ENCODE measurements around the gene NSMF. TPM values are rescaled to one million over a fixed set of nuclear protein-coding genes. Genes with fewer than 3 reads are reported as not detected.
A peak's percentile ranks its signal among the peaks of the same experiment; 100 is the strongest.
"Not testable (repeated sequence)": the region's sequence is repeated elsewhere in the genome, so short reads cannot be mapped to it uniquely, and the experiment has no call there.

Gene NSMF
- total RNA-seq, 2 experiments from 2014 or later, result 57.6 to 60.3 TPM

DNA sequence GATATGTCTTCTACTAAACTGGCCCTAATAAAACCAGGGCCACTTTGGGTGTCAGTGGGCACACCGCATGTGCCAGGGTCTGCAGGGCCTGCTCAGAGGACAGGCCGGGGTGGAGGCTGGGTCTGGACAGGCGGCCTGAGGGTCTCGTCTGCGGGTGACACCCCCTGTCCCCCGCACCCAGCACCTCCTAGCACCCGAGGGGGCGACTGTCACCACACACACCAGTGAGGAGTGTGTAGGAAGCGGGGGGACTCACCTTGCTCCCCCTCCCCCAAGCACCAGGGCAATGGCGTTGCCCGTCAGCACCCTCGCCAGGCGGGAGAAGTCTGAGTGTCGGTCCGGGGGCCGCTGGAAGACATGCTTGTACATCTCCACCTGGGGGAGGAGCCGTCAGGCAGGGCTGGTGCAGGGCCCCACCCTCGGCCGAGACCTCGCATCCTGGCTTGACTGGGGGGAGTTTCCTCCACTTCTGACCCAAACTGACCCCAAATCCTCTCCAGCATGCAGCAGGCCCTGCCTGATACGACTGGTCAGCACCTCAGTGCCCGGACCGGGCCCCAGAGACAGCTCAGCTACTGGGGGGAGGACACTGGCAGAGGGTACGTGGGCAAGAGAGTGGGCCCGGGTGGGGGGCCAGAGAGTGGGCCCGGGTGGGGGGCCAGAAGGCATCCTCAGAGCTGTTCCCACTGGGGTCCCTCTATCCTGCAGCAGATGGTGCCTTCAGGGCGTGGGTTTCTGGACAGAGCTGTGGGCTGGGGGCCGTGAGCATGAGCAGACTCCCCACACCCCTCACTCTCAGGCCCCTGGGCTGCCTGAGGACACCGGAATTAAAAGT lies 18.9 kb upstream of the NSMF start:
- peaks cover 27% of the 10 kb centered on the region for H3K4me1 Mint-ChIP-seq
- POLR2A ChIA-PET, result no interaction called here
- H3K27ac Mint-ChIP-seq, result no peak overlapping the region
- H3K4me3 Mint-ChIP-seq, result no peak overlapping the region
- H3K36me3 Mint-ChIP-seq (ENCODE audit: low read depth), result peaks cover 11% of the 10 kb centered on the region
- no peaks in the 10 kb centered on the region for H3K27me3 Mint-ChIP-seq
- CTCF ChIA-PET, result no interaction called here
- H3K9me3 Mint-ChIP-seq, result peaks cover 21% of the 10 kb centered on the region
- no peak for DNase-seq

DNA sequence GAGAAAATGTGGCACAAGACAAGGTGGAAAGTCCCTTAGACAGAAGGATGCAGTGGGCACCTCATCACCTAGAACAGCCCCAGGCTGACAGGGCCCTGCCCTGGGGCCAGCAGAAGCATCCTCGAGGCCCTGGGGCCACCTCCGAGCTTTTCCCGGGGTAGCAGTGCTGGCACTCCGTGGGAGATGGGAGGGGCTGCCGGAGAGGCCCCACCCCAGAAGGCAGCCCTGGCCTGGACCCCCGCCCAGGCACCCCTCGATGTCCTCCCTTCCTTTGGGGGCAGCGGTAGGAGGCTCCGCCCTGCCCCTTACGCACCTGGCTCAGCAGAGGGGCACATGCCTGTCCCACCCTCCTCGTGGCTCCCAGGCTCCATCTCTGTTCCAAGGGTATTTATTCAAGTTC lies 17.7 kb upstream of the NSMF start:
- CTCF ChIA-PET, result no interaction called here
- H3K4me3 Mint-ChIP-seq, result no peak overlapping the region
- H3K9me3 Mint-ChIP-seq, result peaks cover 24% of the 10 kb centered on the region
- no peak for DNase-seq
- no peak overlapping the region for H3K27ac Mint-ChIP-seq
- H3K4me1 Mint-ChIP-seq, result peaks cover 16% of the 10 kb centered on the region
- peaks cover 14% of the 10 kb centered on the region for H3K36me3 Mint-ChIP-seq (ENCODE audit: low read depth)
- no peaks in the 10 kb centered on the region for H3K27me3 Mint-ChIP-seq
- POLR2A ChIA-PET, result no interaction called here

DNA sequence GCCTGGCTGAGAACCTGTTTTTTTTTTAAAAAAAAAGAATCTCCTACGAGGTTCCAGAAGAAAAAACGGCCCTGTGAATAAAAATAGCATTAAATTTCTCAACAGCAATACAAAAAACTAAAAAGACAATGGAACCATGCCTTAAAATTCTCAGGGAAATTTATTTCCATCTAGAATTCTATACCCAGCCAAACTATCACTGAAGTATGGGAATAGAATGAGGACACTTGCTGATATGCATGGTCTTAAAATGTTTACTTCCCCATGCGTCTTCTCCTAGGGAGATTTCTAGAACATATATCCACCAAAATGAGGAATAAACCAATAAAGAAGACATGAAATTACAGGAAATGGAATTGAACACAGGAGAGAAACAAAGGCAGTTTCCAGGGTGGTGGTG lies 16.5 kb upstream of the NSMF start:
- H3K4me3 Mint-ChIP-seq, result no peak overlapping the region
- H3K36me3 Mint-ChIP-seq (ENCODE audit: low read depth), result peaks cover 14% of the 10 kb centered on the region
- CTCF ChIA-PET, result interaction anchor here (0.6 to 1.0 kb wide), 2 partner anchors 14 to 160 kb away, joined by 3 to 5 read pairs; no protein-coding TSS in a partner anchor
- peaks cover 10% of the 10 kb centered on the region for H3K4me1 Mint-ChIP-seq
- peaks cover 2% of the 10 kb centered on the region for H3K27me3 Mint-ChIP-seq
- peaks cover 27% of the 10 kb centered on the region for H3K9me3 Mint-ChIP-seq
- H3K27ac Mint-ChIP-seq, result no peak overlapping the region
- POLR2A ChIA-PET, result no interaction called here
- DNase-seq, result no peak

DNA sequence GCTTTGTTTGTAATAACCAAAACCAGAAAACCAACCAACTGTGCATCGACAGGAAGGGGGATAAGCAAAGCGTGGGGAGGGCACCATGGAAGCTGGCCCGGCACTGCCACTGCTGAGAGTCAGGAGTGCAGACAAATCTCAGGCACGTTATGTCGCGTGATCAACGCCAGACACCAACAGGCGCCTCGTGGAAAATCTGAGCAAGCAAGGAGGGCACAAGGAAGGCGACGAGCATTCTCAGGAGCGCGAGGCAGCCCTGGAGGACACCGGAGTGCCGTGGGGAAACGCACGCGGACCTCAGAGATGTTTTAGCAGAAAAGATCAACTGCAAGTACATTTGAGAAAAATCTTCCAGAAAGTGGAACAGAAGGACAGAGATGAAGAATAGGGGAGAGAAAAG lies 15.1 kb upstream of the NSMF start:
- DNase-seq, result no peak
- H3K4me3 Mint-ChIP-seq, result no peak overlapping the region
- H3K27ac Mint-ChIP-seq, result peak overlapping the region; percentile 73
- ChIA-PET POLR2A (no interaction called here), CTCF (no interaction called here)
- peaks cover 9% of the 10 kb centered on the region for H3K27me3 Mint-ChIP-seq
- peaks cover 27% of the 10 kb centered on the region for H3K9me3 Mint-ChIP-seq
- H3K4me1 Mint-ChIP-seq, result peaks cover 11% of the 10 kb centered on the region
- H3K36me3 Mint-ChIP-seq (ENCODE audit: low read depth), result peaks cover 14% of the 10 kb centered on the region

DNA sequence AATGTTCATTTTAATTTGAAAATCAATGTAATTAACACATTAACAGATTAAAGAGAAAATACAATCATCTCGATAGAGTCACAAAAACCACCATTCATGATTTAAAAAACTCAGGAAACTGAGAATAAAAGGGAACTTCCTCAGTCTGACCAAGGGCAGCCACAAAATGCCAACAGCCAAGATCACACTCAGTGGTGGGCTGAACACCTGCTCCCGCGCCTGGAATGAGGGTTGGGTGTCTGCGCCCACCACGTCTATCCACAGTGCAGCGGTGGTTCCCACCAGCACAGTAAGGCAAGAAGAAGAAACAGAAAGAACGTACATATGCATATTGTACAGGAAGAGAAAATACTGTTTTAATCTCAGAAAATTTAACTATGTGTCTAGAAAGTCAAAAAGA lies 11.7 kb upstream of the NSMF start:
- H3K36me3 Mint-ChIP-seq (ENCODE audit: low read depth), result peaks cover 14% of the 10 kb centered on the region
- H3K4me1 Mint-ChIP-seq, result peaks cover 11% of the 10 kb centered on the region
- ChIA-PET POLR2A (no interaction called here), CTCF (interaction anchor here (0.5 to 1.2 kb wide), 2 partner anchors 162 to 209 kb away, joined by 3 to 4 read pairs; no protein-coding TSS in a partner anchor)
- DNase-seq, result no peak
- H3K4me3 Mint-ChIP-seq, result no peak overlapping the region
- H3K9me3 Mint-ChIP-seq, result peaks cover 22% of the 10 kb centered on the region
- H3K27ac Mint-ChIP-seq, result no peak overlapping the region
- H3K27me3 Mint-ChIP-seq, result peaks cover 14% of the 10 kb centered on the region

DNA sequence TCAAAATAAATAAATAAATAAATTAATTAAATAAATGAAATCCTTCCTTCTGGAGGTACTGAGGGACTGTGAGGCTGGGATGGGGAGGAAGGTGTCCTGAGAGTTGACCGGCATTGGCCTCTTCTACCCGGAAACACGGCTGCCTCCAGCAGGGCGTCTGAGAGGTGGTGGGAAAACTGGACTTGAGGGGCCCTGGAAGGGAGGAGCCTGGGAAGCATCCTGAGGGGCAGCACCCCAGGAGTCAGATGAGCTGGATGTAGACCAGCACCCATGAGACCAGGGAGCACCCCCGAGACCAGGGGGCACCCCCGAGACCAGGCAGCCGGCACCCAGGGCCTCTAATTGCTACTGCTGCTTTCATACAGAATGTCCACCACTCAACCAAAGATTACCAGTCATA lies 8.8 kb upstream of the NSMF start:
- DNase-seq, result no peak
- Mint-ChIP-seq H3K4me3 (no peak overlapping the region), H3K4me1 (peaks cover 13% of the 10 kb centered on the region), H3K27ac (peak overlapping the region; percentile 36), H3K36me3 (ENCODE audit: low read depth) (peaks cover 3% of the 10 kb centered on the region), H3K27me3 (peaks cover 14% of the 10 kb centered on the region), H3K9me3 (peaks cover 5% of the 10 kb centered on the region)
- CTCF ChIA-PET, result interaction anchor here (1.6 kb wide), 1 partner anchor 23 kb away, joined by 3 read pairs; no protein-coding TSS in a partner anchor
- POLR2A ChIA-PET, result no interaction called here

DNA sequence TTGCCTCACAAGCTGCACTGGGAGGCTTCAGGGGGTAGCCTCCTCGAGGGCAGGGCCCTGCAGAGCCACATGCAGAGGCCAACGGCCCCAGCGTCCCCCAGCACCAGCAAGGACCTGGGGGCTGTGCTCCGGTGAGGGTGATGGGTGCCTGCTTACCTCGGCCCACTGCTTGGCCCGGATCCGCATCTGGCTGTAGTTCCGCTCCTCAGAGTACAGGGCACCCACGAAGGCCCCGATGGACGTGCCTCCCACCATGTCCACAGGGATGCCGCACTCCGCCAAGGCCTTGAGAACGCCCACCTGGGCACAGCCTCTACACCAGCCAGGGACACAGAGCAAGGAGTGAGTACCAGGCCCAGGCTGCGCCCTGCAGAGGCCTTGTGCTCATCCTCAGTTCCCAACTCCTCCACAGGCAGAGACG lies 8.0 kb upstream of the NSMF start:
- peaks cover 15% of the 10 kb centered on the region for H3K4me1 Mint-ChIP-seq
- no peak for DNase-seq
- H3K36me3 Mint-ChIP-seq (ENCODE audit: low read depth), result no peaks in the 10 kb centered on the region
- H3K9me3 Mint-ChIP-seq, result peaks cover 3% of the 10 kb centered on the region
- H3K27me3 Mint-ChIP-seq, result peaks cover 14% of the 10 kb centered on the region
- ChIA-PET POLR2A (no interaction called here), CTCF (no interaction called here)
- peak overlapping the region; percentile 55 for H3K27ac Mint-ChIP-seq
- H3K4me3 Mint-ChIP-seq, result no peak overlapping the region

DNA sequence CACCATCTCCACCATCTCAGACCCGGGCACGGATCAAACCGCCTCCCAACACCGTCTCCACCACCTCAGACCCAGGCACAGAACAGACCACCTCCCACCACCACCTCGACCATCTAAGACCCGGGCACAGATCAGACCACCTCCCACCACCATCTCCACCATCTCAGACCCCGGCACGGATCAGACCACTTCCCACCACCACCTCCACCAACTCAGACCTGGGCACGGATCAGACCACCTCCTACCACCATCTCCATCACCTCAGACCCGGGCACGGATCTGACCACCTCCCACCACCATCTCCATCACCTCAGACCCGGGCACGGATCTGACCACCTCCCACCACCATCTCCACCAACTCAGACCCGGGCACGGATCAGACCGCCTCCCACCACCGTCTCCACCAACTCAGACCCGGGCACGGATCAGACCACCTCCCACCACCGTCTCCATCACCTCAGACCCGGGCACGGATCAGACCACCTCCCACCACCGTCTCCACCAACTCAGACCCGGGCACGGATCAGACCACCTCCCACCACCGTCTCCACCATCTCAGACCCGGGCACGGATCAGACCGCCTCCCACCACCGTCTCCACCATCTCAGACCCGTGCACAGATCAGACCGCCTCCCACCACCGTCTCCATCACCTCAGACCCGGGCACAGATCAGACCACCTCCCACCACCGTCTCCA lies 7.4 kb upstream of the NSMF start:
- DNase-seq; POLR2A ChIA-PET; H3K4me3 Mint-ChIP-seq; CTCF ChIA-PET; H3K36me3 Mint-ChIP-seq (ENCODE audit: low read depth); H3K9me3 Mint-ChIP-seq: not testable (repeated sequence)
- Mint-ChIP-seq H3K4me1 (peaks cover 15% of the 10 kb centered on the region), H3K27me3 (peaks cover 14% of the 10 kb centered on the region), H3K27ac (peak overlapping the region; percentile 55)

DNA sequence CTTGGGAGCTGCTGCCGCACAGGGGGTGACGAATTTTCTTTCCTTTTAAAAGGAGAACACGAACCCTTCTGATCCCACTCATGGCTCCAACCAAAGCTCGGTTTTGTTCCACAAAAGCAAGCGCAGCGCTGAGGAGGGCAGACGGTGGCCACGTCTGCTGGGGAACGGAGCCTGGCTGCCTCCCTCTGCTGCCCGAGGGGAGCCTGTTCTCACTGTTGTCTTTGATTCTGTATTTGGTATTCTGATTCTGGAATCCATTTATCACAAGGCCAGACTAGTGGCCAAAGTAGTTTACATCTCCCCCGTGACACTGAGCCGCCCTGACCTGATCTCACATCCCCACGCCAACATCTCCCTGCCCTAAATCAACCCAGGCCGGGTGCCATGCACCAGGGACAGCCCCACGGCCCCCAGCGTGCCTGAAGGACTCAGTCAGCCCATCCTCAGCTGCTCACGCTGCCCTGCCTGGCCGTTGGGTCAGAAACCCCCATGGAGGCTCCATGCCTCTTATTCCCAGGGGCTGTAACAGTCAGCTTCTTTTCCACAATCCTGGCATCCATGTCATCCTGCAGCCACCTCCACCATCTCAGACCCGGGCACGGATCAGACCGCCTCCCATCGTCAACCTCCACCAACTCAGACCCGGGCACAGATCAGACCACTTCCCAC lies 6.7 kb upstream of the NSMF start:
- POLR2A ChIA-PET, result no interaction called here
- no peak for DNase-seq
- H3K36me3 Mint-ChIP-seq (ENCODE audit: low read depth), result no peaks in the 10 kb centered on the region
- peaks cover 13% of the 10 kb centered on the region for H3K27me3 Mint-ChIP-seq
- H3K4me1 Mint-ChIP-seq, result peaks cover 20% of the 10 kb centered on the region
- no peak overlapping the region for H3K4me3 Mint-ChIP-seq
- H3K9me3 Mint-ChIP-seq, result no peaks in the 10 kb centered on the region
- CTCF ChIA-PET, result no interaction called here
- H3K27ac Mint-ChIP-seq, result no peak overlapping the region

DNA sequence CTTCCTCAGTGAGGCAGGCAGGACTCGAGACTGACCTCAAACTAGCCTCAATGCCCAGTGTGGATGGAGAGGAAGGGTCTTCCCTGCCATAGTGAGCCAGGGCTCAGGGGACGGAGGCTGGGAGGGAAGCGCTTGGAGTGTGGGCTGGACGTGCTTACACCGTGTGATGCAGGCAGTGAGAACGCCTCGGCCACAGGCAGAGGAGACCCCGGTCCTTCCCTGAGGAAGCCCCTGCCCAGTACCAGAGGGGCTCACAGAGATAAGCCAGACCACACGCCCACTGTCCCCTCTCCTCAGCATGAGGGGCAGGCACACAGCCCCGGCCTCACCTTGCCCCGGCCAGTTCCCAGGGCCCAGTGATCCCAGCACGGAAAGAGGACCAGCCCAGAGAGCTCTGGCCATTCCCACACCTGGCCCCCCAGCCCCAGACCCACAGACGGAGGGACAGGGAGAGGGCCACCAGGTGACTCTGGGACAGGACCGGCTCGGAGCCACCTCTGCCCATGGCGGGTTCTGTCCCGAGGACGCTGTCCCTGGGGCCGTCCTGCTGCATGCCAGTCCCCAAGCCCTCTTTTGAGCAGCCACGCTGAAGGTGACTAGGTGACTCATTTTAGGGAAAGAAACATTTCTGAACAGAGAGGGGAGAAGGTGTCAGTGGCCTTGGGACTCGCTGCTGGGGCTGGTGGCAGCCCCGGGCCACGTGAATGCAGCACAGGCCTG lies 6.0 kb upstream of the NSMF start:
- ChIA-PET CTCF (no interaction called here), POLR2A (no interaction called here)
- DNase-seq, result no peak
- no peaks in the 10 kb centered on the region for H3K9me3 Mint-ChIP-seq
- no peak overlapping the region for H3K4me3 Mint-ChIP-seq
- H3K27me3 Mint-ChIP-seq, result peaks cover 9% of the 10 kb centered on the region
- H3K4me1 Mint-ChIP-seq, result peaks cover 21% of the 10 kb centered on the region
- no peaks in the 10 kb centered on the region for H3K36me3 Mint-ChIP-seq (ENCODE audit: low read depth)
- H3K27ac Mint-ChIP-seq, result no peak overlapping the region

DNA sequence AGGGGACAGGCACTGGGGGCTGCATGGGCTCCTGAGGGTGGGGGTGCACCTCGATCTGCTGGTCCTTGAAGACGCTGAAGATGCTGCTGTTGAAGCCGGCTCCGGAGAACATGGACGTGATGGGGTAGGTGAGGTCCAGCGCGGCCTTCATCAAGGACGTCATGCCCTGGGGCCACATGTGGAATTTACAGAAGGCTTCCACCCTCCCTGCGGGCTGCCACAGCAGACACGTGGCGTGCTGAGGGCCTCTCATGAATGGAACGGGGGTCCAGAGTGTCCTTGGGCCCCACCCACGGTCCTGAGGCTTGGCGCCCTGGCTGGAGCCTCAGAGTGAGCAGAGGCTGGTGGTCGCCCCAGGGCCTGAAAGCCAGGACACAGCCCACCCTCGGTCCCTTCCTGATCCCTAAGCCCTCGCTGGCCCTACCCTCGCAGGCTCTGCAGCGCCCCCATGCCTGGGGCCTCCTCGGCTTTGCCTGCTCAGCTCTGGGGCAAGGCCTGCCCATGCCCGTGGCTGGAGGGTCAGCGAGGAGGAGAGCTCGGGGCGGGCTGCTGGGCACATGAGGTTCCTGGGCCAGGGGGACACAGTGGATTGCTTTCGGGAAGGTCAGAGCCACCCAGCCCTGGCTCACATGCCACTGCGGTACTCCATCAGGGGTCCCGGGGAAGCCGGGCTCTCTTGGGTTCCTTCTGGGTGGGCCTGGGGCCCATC lies 5.3 kb upstream of the NSMF start:
- H3K4me3 Mint-ChIP-seq, result no peak overlapping the region
- no peak for DNase-seq
- peaks cover 6% of the 10 kb centered on the region for H3K27me3 Mint-ChIP-seq
- no peak overlapping the region for H3K27ac Mint-ChIP-seq
- CTCF ChIA-PET, result no interaction called here
- peaks cover 24% of the 10 kb centered on the region for H3K4me1 Mint-ChIP-seq
- H3K36me3 Mint-ChIP-seq (ENCODE audit: low read depth), result no peaks in the 10 kb centered on the region
- POLR2A ChIA-PET, result no interaction called here
- H3K9me3 Mint-ChIP-seq, result no peaks in the 10 kb centered on the region

DNA sequence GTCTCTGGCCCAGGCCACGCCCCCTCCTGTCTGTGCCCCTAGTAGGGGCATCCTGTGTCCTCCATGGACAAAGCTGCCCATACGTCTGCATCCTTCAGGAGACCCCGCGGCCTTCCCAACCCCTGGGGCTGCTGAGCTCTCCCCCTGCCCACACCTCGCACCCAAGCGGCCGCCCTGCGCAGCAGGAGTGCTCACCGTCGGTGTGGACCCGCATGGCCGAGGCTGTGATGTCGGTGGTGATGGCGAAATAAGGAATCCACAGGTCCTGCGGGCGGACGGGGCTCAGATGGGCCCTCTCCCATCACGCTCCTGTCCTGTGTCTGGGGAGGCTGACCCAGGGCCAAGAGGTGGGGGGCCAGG lies 4.8 kb upstream of the NSMF start:
- peaks cover 24% of the 10 kb centered on the region for H3K4me1 Mint-ChIP-seq
- H3K27ac Mint-ChIP-seq, result no peak overlapping the region
- H3K36me3 Mint-ChIP-seq (ENCODE audit: low read depth), result no peaks in the 10 kb centered on the region
- no peak for DNase-seq
- ChIA-PET CTCF (interaction anchor here (1.4 to 1.6 kb wide), 2 partner anchors 27 to 41 kb away, joined by 5 to 6 read pairs; partner anchors contain the start of genes EXD3 and NOXA1), POLR2A (no interaction called here)
- H3K4me3 Mint-ChIP-seq, result no peak overlapping the region
- H3K27me3 Mint-ChIP-seq, result peaks cover 2% of the 10 kb centered on the region
- H3K9me3 Mint-ChIP-seq, result no peaks in the 10 kb centered on the region
